ENCODE results near the gene CDC42BPA. TPM values are rescaled to one million over a fixed set of nuclear protein-coding genes. Genes with fewer than 3 reads are reported as not detected.

CDC42BPA gene
- polyA plus RNA-seq, 3 donors: 0.20 to 0.45 (median 0.39) TPM

DNA sequence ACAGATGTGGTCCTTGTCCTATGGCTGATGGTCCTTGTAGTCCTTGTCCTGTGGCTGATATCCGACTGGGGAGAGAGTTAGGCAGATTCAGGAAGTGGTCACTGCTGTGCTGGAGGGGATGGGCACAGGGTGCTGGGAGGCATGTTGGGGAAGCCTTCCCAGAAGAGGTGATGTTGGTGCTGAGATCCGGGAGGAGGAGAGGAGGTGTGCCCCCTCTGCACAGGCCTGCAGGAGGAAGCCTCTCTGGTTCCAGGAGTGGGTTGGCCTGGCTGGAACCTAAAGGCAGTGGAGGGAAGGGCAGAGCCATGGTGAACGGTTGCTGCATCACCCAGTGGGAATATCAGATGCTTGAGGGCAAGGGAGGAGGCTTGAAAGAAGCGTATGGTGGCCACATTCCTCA lies 363.5 kb downstream of the CDC42BPA start:
- Histone ChIP-seq H3K79me2 (ENCODE audit: insufficient read depth, low read length) (peaks cover 86% of the 10 kb centered on the region), H3K4me1 (ENCODE audit: control insufficient read depth in 1 of 2, insufficient read depth in 2 of 2, low read length in 2 of 2) (peaks cover 15 to 17% of the 10 kb centered on the region in 2 donors), H3K9me3 (replicated peaks in 1 of 2; ENCODE audit: control insufficient read depth in 1 of 2, insufficient read depth in 1 of 2, low read length in 2 of 2) (peaks cover 0 to 22% of the 10 kb centered on the region in 2 donors), H3K4me2 (replicated peaks; ENCODE audit: extremely low read depth, low read length, poor library complexity, severe bottlenecking) (no peak overlapping the region), H2AFZ (ENCODE audit: insufficient read depth, low read depth, low read length, poor library complexity, severe bottlenecking) (no peak overlapping the region), H3K36me3 (replicated peaks in 1 of 2; ENCODE audit: control insufficient read depth in 1 of 2, insufficient read depth in 2 of 2, low read length in 2 of 2) (peaks cover 0 to 1% of the 10 kb centered on the region in 2 donors), H3K27me3 (ENCODE audit: control insufficient read depth in 2 of 2, insufficient read depth in 2 of 2, low read length in 2 of 2) (no peaks in the 10 kb centered on the region), H3K27ac (ENCODE audit: low read depth in 1 of 2, low read length in 2 of 2) (peak overlapping the region in 1 of 2 donors; percentile 53), H3K4me3 (replicated peaks in 1 of 3; ENCODE audit: low read depth in 2 of 3, low read length in 3 of 3) (no peak overlapping the region), H3K9ac (ENCODE audit: insufficient read depth, low read length, poor library complexity, severe bottlenecking) (no peak overlapping the region), H4K20me1 (ENCODE audit: insufficient read depth, low read length) (peaks cover 85% of the 10 kb centered on the region)
- H3K4me1 Mint-ChIP-seq: peaks cover 27% of the 10 kb centered on the region
- TF ChIP-seq CTCF (IDR thresholded peaks at IDR 0.05): no peak
- H3K36me3 Mint-ChIP-seq: peaks cover 11 to 24% of the 10 kb centered on the region in 2 donors
- DNase-seq: no peak
- 75% methylated on average over 3 of the region's 4 CpGs for WGBS (ENCODE audit: insufficient coverage)
- peak overlapping the region in 3 of 7 donors; percentile 26 to 46 (median 32) for H3K27ac Mint-ChIP-seq
- H3K9me3 Mint-ChIP-seq: peaks cover 6 to 25% (median 20%) of the 10 kb centered on the region in 7 donors
- H3K27me3 Mint-ChIP-seq (ENCODE audit: low read depth in 3 of 3): peaks cover 0 to 1% (median 0%) of the 10 kb centered on the region in 3 donors
- intact Hi-C loops (cut with micrococcal nuclease): no loop called here
- peak overlapping the region in 1 of 2 donors; percentile 43 for H3K4me3 Mint-ChIP-seq

DNA sequence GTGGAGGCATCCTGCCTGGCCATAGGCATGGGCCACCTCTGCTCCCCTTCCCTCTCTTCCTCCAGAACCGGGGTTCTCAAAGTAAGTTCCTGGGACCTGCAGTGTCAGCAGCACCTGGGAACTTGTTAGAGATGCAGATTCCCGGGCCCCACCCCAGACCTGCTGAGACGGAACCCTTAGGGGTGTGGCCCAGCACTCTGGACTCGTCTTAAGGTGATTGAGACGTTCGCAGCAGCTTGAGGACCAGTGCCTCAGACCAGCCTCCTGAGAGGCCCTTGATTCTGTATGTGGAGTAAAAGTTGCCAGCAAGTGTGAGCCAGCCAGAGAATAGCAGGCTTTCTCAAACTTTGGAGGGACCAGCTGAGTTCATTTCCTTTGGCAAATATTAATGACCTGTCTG lies 364.0 kb downstream of the CDC42BPA start:
- H3K27me3 ChIP-seq (ENCODE audit: control insufficient read depth in 2 of 2, insufficient read depth in 2 of 2, low read length in 2 of 2): no peaks in the 10 kb centered on the region
- peaks cover 27% of the 10 kb centered on the region for H3K4me1 Mint-ChIP-seq
- H3K4me2 ChIP-seq (replicated peaks; ENCODE audit: extremely low read depth, low read length, poor library complexity, severe bottlenecking): no peak overlapping the region
- H3K27me3 Mint-ChIP-seq (ENCODE audit: low read depth in 3 of 3): peaks cover 0 to 1% (median 0%) of the 10 kb centered on the region in 3 donors
- TF ChIP-seq CTCF (IDR thresholded peaks at IDR 0.05): no peak
- H3K27ac ChIP-seq (ENCODE audit: low read depth in 1 of 2, low read length in 2 of 2): peak overlapping the region in 1 of 2 donors; percentile 53
- peaks cover 86% of the 10 kb centered on the region for H3K79me2 ChIP-seq (ENCODE audit: insufficient read depth, low read length)
- no peak for DNase-seq
- intact Hi-C loops (cut with micrococcal nuclease): no loop called here
- peaks cover 11 to 28% of the 10 kb centered on the region in 2 donors for H3K36me3 Mint-ChIP-seq
- WGBS (ENCODE audit: insufficient coverage): 90% methylated on average over 5 of the region's 6 CpGs
- H4K20me1 ChIP-seq (ENCODE audit: insufficient read depth, low read length): peaks cover 85% of the 10 kb centered on the region
- H3K27ac Mint-ChIP-seq: peak overlapping the region in 2 of 7 donors; percentile 32 to 46
- H3K4me3 Mint-ChIP-seq: no peak overlapping the region
- H2AFZ ChIP-seq (ENCODE audit: insufficient read depth, low read depth, low read length, poor library complexity, severe bottlenecking): no peak overlapping the region
- H3K9me3 Mint-ChIP-seq: peaks cover 6 to 23% (median 19%) of the 10 kb centered on the region in 7 donors
- no peak overlapping the region for H3K4me3 ChIP-seq (replicated peaks in 1 of 3; ENCODE audit: low read depth in 2 of 3, low read length in 3 of 3)
- H3K36me3 ChIP-seq (replicated peaks in 1 of 2; ENCODE audit: control insufficient read depth in 1 of 2, insufficient read depth in 2 of 2, low read length in 2 of 2): peaks cover 0 to 6% of the 10 kb centered on the region in 2 donors
- H3K9ac ChIP-seq (ENCODE audit: insufficient read depth, low read length, poor library complexity, severe bottlenecking): no peak overlapping the region
- peaks cover 15 to 17% of the 10 kb centered on the region in 2 donors for H3K4me1 ChIP-seq (ENCODE audit: control insufficient read depth in 1 of 2, insufficient read depth in 2 of 2, low read length in 2 of 2)
- H3K9me3 ChIP-seq (replicated peaks in 1 of 2; ENCODE audit: control insufficient read depth in 1 of 2, insufficient read depth in 1 of 2, low read length in 2 of 2): peaks cover 0 to 19% of the 10 kb centered on the region in 2 donors
